LHCN-M2 (cell line): ENCODE results near the gene MDM1. TPM values are rescaled to one million over a fixed set of nuclear protein-coding genes. Genes with fewer than 3 reads are reported as not detected.

Experiments used
- total RNA-seq: library from RNA; depleted of rRNA; stranded (reverse); fragments of >200 nt; gene quantifications from 2 replicates; pipeline ENCODE4 v1.2.3, GENCODE V29; 2014; rRNA removed

MDM1 gene
- total RNA-seq, 1 experiment from 2014 or later: 18.7 TPM

Other genes with a start within 250 kb of the MDM1 start
- not detected in 2 replicates for gene IFNG, start 172.6 kb downstream of the MDM1 start, total RNA-seq
- not detected in 2 replicates for gene IL26, start 106.6 kb downstream of the MDM1 start, total RNA-seq
- gene IL22, start 78.8 kb downstream of the MDM1 start, total RNA-seq: not detected in 2 replicates